Effector memory CD8-positive, alpha-beta T cell (primary cell): ENCODE measurements around the gene ERGIC2.
"Not testable (repeated sequence)": the region's sequence is repeated elsewhere in the genome, so short reads cannot be mapped to it uniquely, and the experiment has no call there.

Experiments
- ATAC-seq: fragments of 150-1000 bp; cut with Tn5 transposase; replicated peaks from 2 replicates; pipeline ENCODE4 v1.10.0; 2021; ENCODE audit warnings: mild to moderate bottlenecking, moderate library complexity
- DNase-seq, 3 experiments: peaks; one replicate each; pipeline ENCODE4 v3.0.0; 2021
- H3K27ac Mint-ChIP-seq, 2 donors: one replicate each; pipeline ENCODE4 v1.8.0; 2022; ENCODE audit warnings: mild to moderate bottlenecking in 2 of 2, mixed read lengths in 2 of 2, moderate library complexity in 2 of 2
- H3K27me3 Mint-ChIP-seq, 2 donors: one replicate each; pipeline ENCODE4 v1.8.0; 2022; ENCODE audit warnings: mixed read lengths in 2 of 2
- H3K36me3 Mint-ChIP-seq: one replicate; pipeline ENCODE4 v1.8.0; 2022; ENCODE audit warnings: mild to moderate bottlenecking, moderate library complexity, mixed read lengths; ENCODE audit not compliant: insufficient read depth
- H3K4me1 Mint-ChIP-seq, 2 donors: one replicate each; pipeline ENCODE4 v1.8.0; 2022; ENCODE audit warnings: low read depth in 2 of 2, mixed read lengths in 2 of 2
- H3K4me3 Mint-ChIP-seq, 2 donors: one replicate each; pipeline ENCODE4 v1.8.0; 2022; ENCODE audit warnings: mild to moderate bottlenecking in 2 of 2, mixed read lengths in 2 of 2, moderate library complexity in 2 of 2
- H3K9me3 Mint-ChIP-seq, 2 donors: one replicate each; pipeline ENCODE4 v1.8.0; 2022; ENCODE audit warnings: mixed read lengths in 2 of 2

Gene ERGIC2

DNA sequence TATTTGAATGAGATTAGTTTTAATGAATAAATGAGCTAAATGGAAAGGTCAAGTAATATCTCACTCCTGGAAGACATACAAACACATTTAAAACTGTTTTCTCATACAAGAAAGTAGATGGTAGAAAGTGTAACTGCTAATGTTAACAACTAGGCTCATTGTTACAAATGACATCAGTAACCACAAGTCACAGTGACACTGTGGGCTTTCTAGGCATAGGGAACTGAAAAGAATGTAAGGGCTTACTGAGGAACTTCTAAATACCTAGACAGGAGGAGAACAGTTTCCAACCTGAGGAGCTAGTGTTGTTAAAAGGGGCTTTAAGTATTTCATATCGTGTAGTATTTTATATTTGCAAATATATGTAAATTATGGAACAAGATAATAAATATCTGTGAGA, 17.5 kb upstream of the ERGIC2 start:
- ATAC-seq (no peak), DNase-seq (no peak)
- no peaks in the 10 kb centered on the region for H3K36me3 Mint-ChIP-seq
- no peak overlapping the region for H3K27ac Mint-ChIP-seq
- peaks cover 0 to 34% of the 10 kb centered on the region in 2 donors for H3K27me3 Mint-ChIP-seq
- no peak overlapping the region for H3K4me3 Mint-ChIP-seq
- H3K4me1 Mint-ChIP-seq = no peaks in the 10 kb centered on the region
- H3K9me3 Mint-ChIP-seq = no peaks in the 10 kb centered on the region

DNA sequence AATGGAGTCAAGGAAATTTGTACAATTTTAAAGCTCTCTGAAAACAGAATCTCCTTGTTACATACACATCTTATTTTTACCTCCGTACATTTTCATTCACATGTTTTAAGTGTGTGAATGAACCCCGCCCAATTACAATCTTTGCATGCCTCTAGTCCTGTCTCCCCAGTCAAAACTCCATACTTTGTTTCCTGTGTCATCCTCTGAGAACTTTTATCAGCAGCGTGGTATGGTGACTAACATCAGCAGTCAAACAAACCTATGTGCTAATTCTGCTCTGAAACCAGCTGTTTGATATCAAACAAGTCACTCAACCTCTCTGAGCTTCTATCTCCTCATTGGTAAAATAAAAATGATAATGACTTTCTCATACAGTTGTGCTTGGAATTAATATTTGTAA, 15.8 kb upstream of the ERGIC2 start:
- Mint-ChIP-seq H3K27me3 (peaks cover 0 to 31% of the 10 kb centered on the region in 2 donors), H3K4me3 (no peak overlapping the region), H3K27ac (no peak overlapping the region), H3K4me1 (no peaks in the 10 kb centered on the region), H3K9me3 (no peaks in the 10 kb centered on the region), H3K36me3 (no peaks in the 10 kb centered on the region)
- ATAC-seq = no peak
- no peak for DNase-seq

DNA sequence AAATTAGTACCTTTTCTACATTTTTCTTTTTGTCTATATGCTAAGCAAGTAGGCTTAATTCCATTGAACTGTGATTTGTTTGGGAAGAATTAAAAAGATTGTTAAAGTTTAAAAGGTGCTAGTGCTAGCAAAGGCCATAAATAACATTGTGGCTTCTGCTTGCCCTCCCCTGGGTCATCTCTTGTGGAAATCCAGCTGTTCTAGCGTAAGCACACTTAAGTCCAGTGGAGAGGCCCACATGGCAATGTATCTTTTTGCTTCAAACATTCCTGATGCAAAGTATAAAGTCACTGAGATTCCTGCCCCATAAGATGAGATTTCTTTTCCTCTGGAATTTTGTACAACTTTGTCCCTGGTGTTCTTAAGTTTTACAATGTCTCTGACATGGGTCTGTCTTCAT, 14.4 kb upstream of the ERGIC2 start:
- DNase-seq (no peak), ATAC-seq (no peak)
- H3K9me3 Mint-ChIP-seq = no peaks in the 10 kb centered on the region
- H3K4me1 Mint-ChIP-seq = peaks cover 9 to 10% of the 10 kb centered on the region in 2 donors
- no peak overlapping the region for H3K4me3 Mint-ChIP-seq
- no peaks in the 10 kb centered on the region for H3K36me3 Mint-ChIP-seq
- H3K27me3 Mint-ChIP-seq = peaks cover 0 to 31% of the 10 kb centered on the region in 2 donors
- H3K27ac Mint-ChIP-seq = no peak overlapping the region

DNA sequence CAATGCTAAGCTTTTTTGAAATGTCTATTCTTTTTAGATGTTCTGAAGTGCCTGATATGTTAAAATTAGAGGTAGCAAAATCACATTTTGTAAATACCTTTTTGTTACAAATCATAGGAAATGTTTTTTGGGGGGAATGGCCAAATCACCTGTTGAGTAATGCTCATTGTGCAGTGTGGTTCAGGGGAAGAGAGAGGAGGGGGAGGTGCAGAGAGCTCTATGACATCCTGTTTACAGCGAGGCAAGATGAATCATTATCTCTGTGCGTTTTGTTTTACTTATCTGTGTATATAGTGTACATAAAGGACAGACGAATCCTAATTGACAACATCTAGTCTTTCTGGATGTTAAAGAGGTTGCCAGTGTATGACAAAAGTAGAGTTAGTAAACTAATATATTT, 9.4 kb upstream of the ERGIC2 start:
- DNase-seq (peak in 1 of 3 experiments; percentile 6), ATAC-seq (peak; percentile 87)
- Mint-ChIP-seq H3K4me3 (peak overlapping the region; percentile 34 to 38), H3K27ac (peak overlapping the region; percentile 81 to 86), H3K4me1 (peaks cover 14 to 15% of the 10 kb centered on the region in 2 donors)
- H3K27me3 Mint-ChIP-seq, H3K36me3 Mint-ChIP-seq, H3K9me3 Mint-ChIP-seq: not testable (repeated sequence)

DNA sequence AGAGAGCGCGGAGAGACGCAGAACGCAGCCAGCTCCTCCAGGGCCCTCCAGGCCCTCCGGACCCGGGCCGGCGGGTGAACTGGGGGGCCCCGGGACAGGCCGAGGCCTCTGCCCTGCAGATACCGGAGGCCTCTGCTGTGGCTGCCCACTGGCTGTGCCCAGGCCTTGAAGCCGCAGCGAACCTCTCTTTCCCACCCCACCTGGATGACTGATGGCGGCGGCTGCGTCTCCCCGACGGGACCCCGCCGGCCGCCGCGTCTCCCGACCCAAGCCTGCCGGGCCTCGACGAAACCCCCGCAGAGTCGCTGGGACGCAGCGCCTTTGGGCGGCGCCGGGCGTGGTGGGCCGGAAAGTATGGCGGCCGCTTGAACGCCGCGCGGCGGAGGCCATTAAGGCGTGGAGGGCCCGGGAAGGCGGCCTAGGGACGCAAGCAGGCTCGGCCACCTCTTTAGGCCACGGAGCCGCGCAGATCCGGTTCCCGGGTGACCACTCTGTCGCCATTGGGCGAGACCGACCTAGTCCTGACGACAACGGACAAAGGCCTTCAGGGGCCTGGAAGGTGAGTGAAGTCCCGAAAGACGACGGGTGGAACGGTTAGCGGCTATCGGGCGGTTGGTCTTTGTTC, 8.4 kb upstream of the ERGIC2 start:
- ATAC-seq = no peak
- DNase-seq = no peak
- peaks cover 14 to 15% of the 10 kb centered on the region in 2 donors for H3K4me1 Mint-ChIP-seq
- peaks cover 0 to 5% of the 10 kb centered on the region in 2 donors for H3K27me3 Mint-ChIP-seq
- H3K9me3 Mint-ChIP-seq = no peaks in the 10 kb centered on the region
- H3K27ac Mint-ChIP-seq = peak overlapping the region; percentile 31 to 81
- no peaks in the 10 kb centered on the region for H3K36me3 Mint-ChIP-seq
- H3K4me3 Mint-ChIP-seq = peak overlapping the region in 1 of 2 donors; percentile 6

DNA sequence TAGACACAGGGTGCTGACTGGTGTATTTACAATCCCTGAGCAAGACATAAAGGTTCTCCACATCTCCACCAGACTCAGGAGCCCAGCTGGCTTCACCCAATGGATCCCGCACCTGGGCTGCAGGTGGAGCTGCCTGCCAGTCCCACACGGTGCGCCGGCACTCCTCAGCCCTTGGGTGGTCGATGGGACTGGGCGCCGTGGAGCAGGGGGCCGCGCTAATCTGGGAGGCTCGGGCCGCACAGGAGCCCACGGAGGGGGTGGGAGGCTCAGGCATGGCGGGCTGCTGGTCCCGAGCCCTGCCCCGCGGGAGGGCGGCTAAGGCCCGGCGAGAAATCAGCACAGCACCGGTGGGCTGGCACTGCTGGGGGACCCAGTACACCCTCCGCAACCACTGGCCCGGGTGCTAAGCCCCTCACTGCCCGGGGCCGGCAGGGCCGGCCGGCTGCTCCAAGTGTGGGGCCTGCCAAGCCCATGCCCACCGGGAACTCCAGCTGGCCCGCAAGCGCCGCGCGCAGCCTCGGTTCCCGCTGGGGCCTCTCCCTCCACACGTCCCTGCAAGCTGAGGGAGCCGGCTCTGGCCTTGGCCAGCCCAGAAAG, 5.2 kb upstream of the ERGIC2 start:
- not testable (repeated sequence) for H3K4me3 Mint-ChIP-seq, DNase-seq, H3K27me3 Mint-ChIP-seq, H3K9me3 Mint-ChIP-seq, H3K27ac Mint-ChIP-seq, H3K36me3 Mint-ChIP-seq, ATAC-seq
- H3K4me1 Mint-ChIP-seq = peaks cover 17 to 19% of the 10 kb centered on the region in 2 donors

DNA sequence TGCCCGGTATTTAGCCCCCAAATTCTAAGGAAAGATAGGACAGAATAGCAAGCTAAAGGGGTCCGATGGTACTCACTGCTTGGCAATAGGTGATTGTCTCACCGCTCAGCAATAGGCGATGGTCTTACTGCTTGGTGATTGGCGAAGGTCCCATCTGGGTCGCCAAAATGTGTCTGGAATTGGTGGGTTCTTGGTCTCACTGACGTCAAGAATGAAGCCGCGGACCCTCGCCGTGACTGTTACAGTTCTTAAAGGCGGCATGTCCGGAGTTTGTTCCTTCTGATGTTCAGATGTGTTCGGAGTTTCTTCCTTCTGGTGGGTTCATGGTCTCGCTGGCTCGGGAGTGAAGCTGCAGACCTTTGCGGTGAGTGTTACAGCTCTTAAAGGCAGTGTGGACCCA, 4.2 kb upstream of the ERGIC2 start:
- H3K9me3 Mint-ChIP-seq, H3K4me3 Mint-ChIP-seq, H3K27ac Mint-ChIP-seq, DNase-seq, ATAC-seq, H3K27me3 Mint-ChIP-seq: not testable (repeated sequence)
- Mint-ChIP-seq H3K4me1 (peaks cover 10 to 13% of the 10 kb centered on the region in 2 donors), H3K36me3 (peaks cover 18% of the 10 kb centered on the region)

DNA sequence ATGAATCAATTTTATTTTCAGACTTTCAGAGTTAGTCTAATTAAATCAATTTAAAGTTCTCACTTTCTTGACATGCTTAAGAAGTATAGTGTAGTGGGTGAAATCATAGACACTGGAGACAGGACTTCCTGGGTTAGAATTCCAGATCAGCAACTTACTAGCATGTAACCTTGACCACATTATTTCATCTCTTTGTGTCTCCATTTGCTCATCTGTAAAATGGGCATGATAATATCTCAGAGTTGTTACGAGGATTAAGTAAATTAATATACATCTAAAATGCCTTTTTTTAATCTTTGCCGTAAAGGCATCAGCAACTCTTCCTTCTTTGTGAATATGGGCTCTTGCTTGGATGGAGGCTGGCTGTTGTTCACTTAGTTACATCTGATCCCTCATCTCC, 1.3 kb upstream of the ERGIC2 start:
- H3K27me3 Mint-ChIP-seq = no peaks in the 10 kb centered on the region
- H3K4me3 Mint-ChIP-seq = peak overlapping the region; percentile 90 to 92
- H3K9me3 Mint-ChIP-seq = no peaks in the 10 kb centered on the region
- peak overlapping the region in 1 of 2 donors; percentile 95 for H3K27ac Mint-ChIP-seq
- peaks cover 10 to 26% of the 10 kb centered on the region in 2 donors for H3K4me1 Mint-ChIP-seq
- no peak for ATAC-seq
- peaks cover 19% of the 10 kb centered on the region for H3K36me3 Mint-ChIP-seq
- no peak for DNase-seq

DNA sequence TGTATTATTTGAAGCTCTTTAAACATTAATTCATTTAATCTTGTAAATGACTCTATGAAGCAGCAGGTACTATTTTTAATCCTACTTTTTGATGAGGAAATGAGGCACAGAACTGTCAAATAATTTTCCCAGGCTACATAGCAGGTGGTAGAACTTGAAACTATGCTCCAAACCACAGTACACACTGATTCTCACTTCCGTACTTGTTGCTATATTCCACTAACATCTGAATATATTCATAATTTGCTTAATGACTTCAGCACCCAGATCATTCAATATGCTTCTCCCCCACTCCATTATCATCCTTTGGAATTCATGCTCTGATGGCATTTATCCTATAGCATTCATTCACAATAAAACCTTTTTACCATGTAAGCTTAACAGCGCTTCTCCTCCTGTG, 4.9 kb downstream of the ERGIC2 start:
- Mint-ChIP-seq H3K27me3 (no peaks in the 10 kb centered on the region), H3K27ac (peak overlapping the region in 1 of 2 donors; percentile 29), H3K4me3 (no peak overlapping the region), H3K36me3 (peaks cover 10% of the 10 kb centered on the region), H3K4me1 (peaks cover 17 to 37% of the 10 kb centered on the region in 2 donors), H3K9me3 (no peaks in the 10 kb centered on the region)
- DNase-seq (no peak), ATAC-seq (no peak)

DNA sequence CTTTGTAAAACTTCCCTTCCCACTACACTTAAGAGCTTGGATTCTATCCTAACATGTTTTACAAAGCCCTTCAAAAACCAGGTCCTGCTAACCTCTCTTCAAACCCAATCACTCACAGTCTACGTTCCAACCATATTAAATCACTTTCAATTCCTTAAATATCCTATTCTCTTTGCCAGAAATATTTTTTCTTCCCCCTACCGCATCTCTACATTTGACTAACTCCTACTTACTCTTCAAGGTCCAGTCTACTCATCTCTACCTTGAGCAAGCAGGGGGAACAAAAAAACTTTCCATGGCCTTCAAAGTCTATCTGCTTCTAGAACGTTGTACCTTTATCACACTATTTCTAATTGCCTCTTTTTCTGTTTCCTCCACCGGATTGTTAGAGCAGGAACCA, 6.1 kb downstream of the ERGIC2 start:
- Mint-ChIP-seq H3K4me1 (peaks cover 14 to 30% of the 10 kb centered on the region in 2 donors), H3K9me3 (no peaks in the 10 kb centered on the region), H3K27ac (no peak overlapping the region), H3K27me3 (no peaks in the 10 kb centered on the region), H3K4me3 (no peak overlapping the region), H3K36me3 (peaks cover 6% of the 10 kb centered on the region)
- ATAC-seq (no peak), DNase-seq (no peak)

DNA sequence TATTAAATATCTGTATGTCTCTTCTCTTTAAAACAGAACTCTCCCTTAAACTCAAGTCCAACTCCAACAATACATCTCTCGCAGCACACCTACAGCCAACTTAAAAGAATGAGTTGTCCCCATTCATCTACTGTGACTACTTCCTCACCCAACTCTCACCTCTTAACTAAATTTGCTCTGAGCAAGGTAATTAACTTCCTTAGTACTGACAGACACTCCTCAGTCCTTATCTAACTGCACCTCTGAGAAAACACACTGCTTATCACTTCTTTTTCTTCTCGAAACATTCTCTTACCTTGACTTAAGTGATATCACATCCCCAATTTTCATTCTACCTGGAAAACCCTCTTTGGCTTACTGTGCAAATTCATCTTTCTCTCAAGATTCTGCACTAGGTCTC, 7.0 kb downstream of the ERGIC2 start:
- Mint-ChIP-seq H3K4me1 (peaks cover 11 to 23% of the 10 kb centered on the region in 2 donors), H3K36me3 (peaks cover 8% of the 10 kb centered on the region), H3K27me3 (no peaks in the 10 kb centered on the region), H3K9me3 (no peaks in the 10 kb centered on the region), H3K4me3 (no peak overlapping the region), H3K27ac (no peak overlapping the region)
- no peak for ATAC-seq
- DNase-seq = no peak

DNA sequence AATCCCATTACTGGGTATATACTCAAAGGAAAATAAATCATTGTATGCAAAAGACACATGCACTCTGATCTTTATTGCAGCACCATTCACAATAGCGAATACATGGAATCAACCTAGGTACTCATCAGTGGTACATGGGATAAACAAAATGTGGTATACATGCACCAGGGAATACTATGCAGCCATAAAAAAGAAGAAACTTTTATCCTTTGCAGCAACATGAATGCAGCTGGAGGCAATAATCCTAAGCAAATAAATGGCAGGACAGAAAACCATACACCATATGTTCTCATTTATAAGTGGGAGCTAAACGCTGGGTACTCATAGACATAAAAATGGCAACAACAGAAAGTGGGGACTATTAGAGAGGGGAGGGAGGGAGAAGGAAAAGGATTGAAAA, 15.9 kb downstream of the ERGIC2 start:
- H3K36me3 Mint-ChIP-seq = peaks cover 54% of the 10 kb centered on the region

DNA sequence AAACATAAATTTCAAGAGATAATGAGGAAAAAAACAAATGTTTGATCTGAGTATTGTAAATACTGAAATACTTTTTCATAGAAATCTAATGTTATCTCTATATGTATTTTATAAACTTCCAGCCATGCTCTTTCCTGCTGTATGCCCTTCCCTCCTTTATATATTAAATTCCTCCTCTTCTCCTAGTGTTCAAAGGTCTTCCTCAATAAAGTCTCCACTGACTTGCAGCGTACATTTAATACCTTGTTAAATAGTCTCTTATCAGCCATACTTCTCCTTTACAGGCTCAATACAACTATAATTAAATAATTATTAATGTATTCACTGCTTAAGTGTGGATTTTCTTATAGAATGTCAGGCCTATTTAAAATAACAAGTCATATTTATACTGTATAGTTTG, 26.0 kb downstream of the ERGIC2 start:
- ATAC-seq (no peak), DNase-seq (no peak)
- H3K36me3 Mint-ChIP-seq = peaks cover 55% of the 10 kb centered on the region
- H3K4me3 Mint-ChIP-seq = no peak overlapping the region
- no peak overlapping the region for H3K27ac Mint-ChIP-seq
- no peaks in the 10 kb centered on the region for H3K27me3 Mint-ChIP-seq
- no peaks in the 10 kb centered on the region for H3K4me1 Mint-ChIP-seq
- no peaks in the 10 kb centered on the region for H3K9me3 Mint-ChIP-seq

More for the DNA sequence above, 15.9 kb downstream of the ERGIC2 start:
- ATAC-seq (no peak), DNase-seq (no peak)
- Mint-ChIP-seq H3K9me3 (no peaks in the 10 kb centered on the region), H3K4me1 (peaks cover 2 to 10% of the 10 kb centered on the region in 2 donors), H3K27me3 (no peaks in the 10 kb centered on the region), H3K4me3 (no peak overlapping the region), H3K27ac (no peak overlapping the region)

DNA sequence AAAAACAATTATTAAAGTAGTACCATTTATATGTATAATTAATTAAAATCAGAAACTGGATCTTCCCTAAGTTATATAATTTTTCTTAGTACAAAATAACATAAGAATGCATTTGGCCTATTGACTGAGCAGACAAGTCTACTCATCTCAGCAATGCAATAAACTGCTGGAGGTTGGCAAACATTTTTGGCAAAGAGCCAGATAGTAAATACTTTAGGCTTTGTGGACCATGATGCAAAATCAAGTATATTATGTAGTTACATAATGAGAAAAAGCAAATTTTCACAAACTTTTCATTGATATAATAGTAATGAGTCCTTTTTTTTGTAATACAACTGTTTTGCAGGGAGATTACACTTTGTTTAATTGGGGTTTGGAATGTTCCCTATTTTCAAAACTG, 30.9 kb downstream of the ERGIC2 start:
- H3K9me3 Mint-ChIP-seq = no peaks in the 10 kb centered on the region
- ATAC-seq = no peak
- no peak overlapping the region for H3K27ac Mint-ChIP-seq
- no peak for DNase-seq
- no peak overlapping the region for H3K4me3 Mint-ChIP-seq
- peaks cover 49% of the 10 kb centered on the region for H3K36me3 Mint-ChIP-seq
- H3K27me3 Mint-ChIP-seq = no peaks in the 10 kb centered on the region
- no peaks in the 10 kb centered on the region for H3K4me1 Mint-ChIP-seq
